Adrenal gland (tissue), 12 donors: Measurements from ENCODE around the gene SH3BP4. TPM values are rescaled to one million over a fixed set of nuclear protein-coding genes. Genes with fewer than 3 reads are reported as not detected.

Experiments used
- DNase-seq, 7 donors: peaks; one replicate each; pipeline ENCODE4 v3.0.0-alpha.2; 2019 to 2020
- H3K27ac ChIP-seq, 5 donors: fragments of 200-600 bp; sonication (generic) in 4 of 5; 1 replicate in 3 of 5; 2 replicates in 2 of 5; pipeline versions ENCODE4 v1.5.1 to v1.8.0; 2016 to 2020; ENCODE audit warnings: mild to moderate bottlenecking in 1 of 5
- H3K27me3 ChIP-seq: fragments of 200-600 bp; 2 replicates; pipeline ENCODE4 v1.8.0; 2021
- H3K36me3 ChIP-seq, 2 donors: fragments of 200-600 bp; replicated peaks in 1 of 2; 1 replicate in 1 of 2; 2 replicates in 1 of 2; pipeline versions ENCODE4 v1.5.1 to v1.8.0; 2018 to 2022
- H3K4me1 ChIP-seq, 2 donors: fragments of 200-600 bp; replicated peaks in 1 of 2; 1 replicate in 1 of 2; 2 replicates in 1 of 2; pipeline versions ENCODE4 v1.5.1 to v1.8.0; 2018 to 2021
- H3K4me3 ChIP-seq, 4 donors: fragments of 200-600 bp; sonication (generic) in 3 of 4; one replicate each; pipeline ENCODE4 v1.5.1; 2016 to 2018
- H3K9me3 ChIP-seq, 3 donors: fragments of 200-600 bp; sonication (generic) in 1 of 3; replicated peaks in 1 of 3; 1 replicate in 2 of 3; 2 replicates in 1 of 3; pipeline versions ENCODE4 v1.5.1 to v1.8.0; 2016 to 2021
- CTCF ChIP-seq, 6 experiments: fragments of 450-650 bp in 4 of 6; fragments of 200-600 bp in 2 of 6; sonication (generic) in 1 of 6; IDR thresholded peaks; 1 replicate in 5 of 6; 2 replicates in 1 of 6; pipeline versions ENCODE4 v1.5.1 to v1.8.0; 2016 to 2021; ENCODE audit warnings: antibody characterized with exemption in 6 of 6, mild to moderate bottlenecking in 2 of 6, moderate library complexity in 1 of 6
- POLR2A ChIP-seq, 2 donors: fragments of 450-650 bp; IDR thresholded peaks; one replicate each; pipeline ENCODE4 v1.6.1; 2017; ENCODE audit warnings: antibody characterized with exemption in 2 of 2, mild to moderate bottlenecking in 2 of 2, moderate library complexity in 1 of 2
- WGBS, 4 donors: extraction: QIAGEN DNeasy Blood & Tissue Kit in 2 of 4; methylation state at CpG; one replicate each; pipeline versions ENCODE4 v1.1.5 to v1.1.7; 2013 to 2017; 5-methylcytosine and 5-hydroxymethylcytosine counted together
- intact Hi-C, 2 donors: fragments of 100-400 bp; cut with DNase I; formaldehyde crosslinking; loops; one replicate each; pipeline versions ENCODE4 v1.14.1 to v1.15.0; 2022 to 2023
- polyA plus RNA-seq, 3 donors: library from polyadenylated mRNA; stranded (reverse); fragments of 200-250 nt in 2 of 3; fragments of 350-450 nt in 1 of 3; fragmentation: Illumina TruSeq in 1 of 3; extraction: RNeasy Lipid Tissue Mini Kit (QIAGEN cat#74804) in 1 of 3; gene quantifications; one replicate each; pipeline ENCODE4 v1.2.3, GENCODE V29; 2013 to 2014
- total RNA-seq, 9 donors: library from RNA; depleted of rRNA in 4 of 9; stranded (reverse); fragments of >200 nt in 4 of 9; fragments of 120-200 nt in 1 of 9; fragmentation: NEBNext Ultra II Directional in 1 of 9; extraction: Animal tissue kit (Norgen Biotek cat#: 25700) in 1 of 9; gene quantifications; one replicate each; pipeline versions ENCODE4 v1.1.0 to v1.2.4, GENCODE V29; 2013 to 2023
- donor health status: healthy with polysubstance abuse.
- donor health status: Bipolar disorder and iron deficiency.
- donor health status: DM: yes; HTN: yes; CAD: no.
- donor health status: DM: no; HTN: no; CAD: no.
- donor health status: DM: no; HTN: no; CAD: no.
- donor health status: DM: yes; HTN: yes; CAD: no.

SH3BP4 gene
- total and polyA plus RNA-seq, 12 donors = 5.1 to 26.9 (median 19.9) TPM

- DNase-seq = no peak
- TF ChIP-seq POLR2A (IDR thresholded peaks at IDR 0.05) = no peak
- TF ChIP-seq CTCF (IDR thresholded peaks at IDR 0.05) = no peak
- Histone ChIP-seq H3K4me1 (no peaks in the 10 kb centered on the region), H3K27ac (no peak overlapping the region), H3K27me3 (no peaks in the 10 kb centered on the region), H3K9me3 (no peaks in the 10 kb centered on the region), H3K36me3 (no peaks in the 10 kb centered on the region), H3K4me3 (no peak overlapping the region)
- intact Hi-C loops = no loop called here
- 91 to 98% (median 95%) methylated on average over 4 to 6 of the region's 6 CpGs for WGBS, 4 donors
Measured at GRCh38 chr2:235010117-235010714, 58.4 kb downstream of the SH3BP4 start.

GRCh38 chr2:235011607-235011928 lies 59.8 kb downstream of the SH3BP4 start:
- TF ChIP-seq CTCF (IDR thresholded peaks at IDR 0.05) (no peak), POLR2A (IDR thresholded peaks at IDR 0.05) (no peak)
- H3K36me3 ChIP-seq = no peaks in the 10 kb centered on the region
- intact Hi-C loops = no loop called here
- H3K27ac ChIP-seq = no peak overlapping the region
- H3K9me3 ChIP-seq = no peaks in the 10 kb centered on the region
- no peak overlapping the region for H3K4me3 ChIP-seq
- H3K4me1 ChIP-seq = no peaks in the 10 kb centered on the region
- H3K27me3 ChIP-seq = no peaks in the 10 kb centered on the region
- DNase-seq = no peak
- 91 to 98% (median 91%) methylated on average over 3 to 5 of the region's 5 CpGs for WGBS, 4 donors

- peak in 1 of 7 donors; percentile 70 for DNase-seq
- no peaks in the 10 kb centered on the region for H3K27me3 ChIP-seq
- H3K4me1 ChIP-seq = no peaks in the 10 kb centered on the region
- H3K9me3 ChIP-seq = no peaks in the 10 kb centered on the region
- H3K36me3 ChIP-seq = no peaks in the 10 kb centered on the region
- intact Hi-C loops = no loop called here
- no peak overlapping the region for H3K4me3 ChIP-seq
- WGBS, 4 donors = 86 to 93% (median 90%) methylated on average over 11 to 15 of the region's 15 CpGs
- TF ChIP-seq CTCF (IDR thresholded peaks at IDR 0.05) = no peak
- no peak overlapping the region for H3K27ac ChIP-seq
Measured at GRCh38 chr2:235011929-235012631, 60.3 kb downstream of the SH3BP4 start.

GRCh38 chr2:235017441-235017840 lies 65.6 kb downstream of the SH3BP4 start:
- no peaks in the 10 kb centered on the region for H3K36me3 ChIP-seq
- no peaks in the 10 kb centered on the region for H3K4me1 ChIP-seq
- no peak overlapping the region for H3K27ac ChIP-seq
- no peaks in the 10 kb centered on the region for H3K9me3 ChIP-seq
- no peak for DNase-seq
- 70 to 84% (median 73%) methylated on average over 4 of the region's 4 CpGs for WGBS, 4 donors
- TF ChIP-seq CTCF (IDR thresholded peaks at IDR 0.05) (no peak), POLR2A (IDR thresholded peaks at IDR 0.05) (no peak)
- H3K27me3 ChIP-seq = no peaks in the 10 kb centered on the region
- intact Hi-C loops = no loop called here
- no peak overlapping the region for H3K4me3 ChIP-seq
